HG02943 (cell line): Measurements from ENCODE around the gene HIVEP3.

ENCODE experiments used
- ATAC-seq: cut with Tn5 transposase; IDR thresholded peaks from one replicate; pipeline ENCODE4 v1.9.1; 2021; ENCODE audit warnings: mild to moderate bottlenecking, low read depth, moderate library complexity; ENCODE audit not compliant: unreplicated experiment

Gene HIVEP3

DNA sequence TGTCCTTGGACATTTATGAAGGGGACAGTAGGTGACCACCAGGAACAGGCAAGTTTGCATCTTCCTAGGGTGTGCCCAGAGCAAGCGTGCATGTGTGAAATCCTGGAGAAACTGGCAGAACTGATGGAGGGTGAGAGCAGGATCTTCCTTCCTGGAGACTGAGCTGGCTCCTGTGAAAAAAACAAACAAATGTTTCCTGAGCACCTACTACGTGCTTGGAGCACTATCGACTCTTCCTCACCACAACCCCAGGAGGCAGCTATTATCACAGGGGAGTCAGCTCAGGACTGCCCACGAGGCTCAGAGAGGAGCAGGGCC, 432.7 kb downstream of the HIVEP3 start:
- no peak for ATAC-seq

DNA sequence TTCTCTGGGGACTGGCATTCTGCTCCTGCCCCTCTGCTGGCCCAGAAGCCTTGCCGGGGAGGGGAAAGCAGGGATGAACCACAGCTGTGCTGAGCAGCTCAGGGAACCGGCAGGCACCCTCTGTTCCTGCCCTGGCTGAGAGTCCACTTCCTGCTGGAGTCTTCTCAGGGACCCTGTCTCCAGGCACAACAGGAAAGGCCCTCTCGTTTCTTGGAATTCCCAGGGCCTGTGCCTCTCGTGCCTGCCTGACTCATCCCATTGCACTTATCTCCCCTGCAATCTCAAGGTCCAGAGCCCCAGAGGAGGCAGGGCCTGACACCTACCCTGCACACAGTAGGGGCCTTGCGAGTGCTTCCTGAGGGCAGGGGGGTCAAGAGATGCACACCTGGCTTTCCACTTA, 433.1 kb downstream of the HIVEP3 start:
- ATAC-seq, result no peak

DNA sequence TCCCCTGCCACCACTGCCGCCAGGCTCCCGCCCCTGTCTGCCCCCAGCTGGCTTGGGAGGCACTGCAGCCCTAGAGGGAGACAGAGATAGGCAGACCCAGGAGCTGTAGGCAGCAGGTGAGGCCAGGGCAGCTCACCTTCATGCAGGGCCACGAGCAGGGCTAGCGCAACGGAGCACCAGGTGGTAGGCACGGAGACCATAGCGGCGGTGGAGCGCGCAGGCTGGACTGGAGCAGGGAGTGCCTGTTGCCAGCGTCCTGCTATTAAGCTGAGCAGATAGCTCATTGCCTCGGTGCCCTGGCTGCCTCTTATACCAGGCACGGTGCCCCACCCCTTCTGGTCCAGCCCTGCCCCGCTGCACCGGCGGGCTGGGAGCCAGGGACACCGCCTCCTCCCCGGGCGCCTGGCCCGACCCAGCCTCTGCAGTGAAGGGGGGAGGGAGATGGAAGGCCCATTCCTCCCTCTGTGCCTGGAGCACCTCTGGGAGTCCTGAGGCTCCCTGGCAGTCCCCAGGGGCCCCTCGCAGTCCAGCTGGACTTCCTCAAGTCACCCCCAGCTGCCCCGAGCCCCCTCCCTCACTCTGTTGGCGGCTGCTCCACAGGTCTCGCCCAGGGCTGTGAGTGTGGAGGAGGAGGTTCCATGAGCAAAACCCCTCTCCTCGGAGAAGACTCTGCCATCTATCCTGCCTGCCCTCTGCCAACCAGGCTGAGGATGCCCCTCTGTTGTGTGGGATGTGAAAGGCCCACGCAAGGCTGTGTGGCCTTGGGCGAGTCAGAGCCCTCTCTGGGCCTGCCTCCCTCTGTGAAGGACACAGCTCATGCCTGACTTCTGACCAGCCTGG, 434.1 kb downstream of the HIVEP3 start, which contains the start of gene EDN2:
Gene EDN2 (minus strand): TSS at position 282 of the 840 bp plus-strand sequence. CDS start 82 bp downstream, at position 200.
- ATAC-seq, result no peak

GRCh38 chr1:41483960-41484401, 434.7 kb downstream of the HIVEP3 start:
- ATAC-seq, result no peak

DNA sequence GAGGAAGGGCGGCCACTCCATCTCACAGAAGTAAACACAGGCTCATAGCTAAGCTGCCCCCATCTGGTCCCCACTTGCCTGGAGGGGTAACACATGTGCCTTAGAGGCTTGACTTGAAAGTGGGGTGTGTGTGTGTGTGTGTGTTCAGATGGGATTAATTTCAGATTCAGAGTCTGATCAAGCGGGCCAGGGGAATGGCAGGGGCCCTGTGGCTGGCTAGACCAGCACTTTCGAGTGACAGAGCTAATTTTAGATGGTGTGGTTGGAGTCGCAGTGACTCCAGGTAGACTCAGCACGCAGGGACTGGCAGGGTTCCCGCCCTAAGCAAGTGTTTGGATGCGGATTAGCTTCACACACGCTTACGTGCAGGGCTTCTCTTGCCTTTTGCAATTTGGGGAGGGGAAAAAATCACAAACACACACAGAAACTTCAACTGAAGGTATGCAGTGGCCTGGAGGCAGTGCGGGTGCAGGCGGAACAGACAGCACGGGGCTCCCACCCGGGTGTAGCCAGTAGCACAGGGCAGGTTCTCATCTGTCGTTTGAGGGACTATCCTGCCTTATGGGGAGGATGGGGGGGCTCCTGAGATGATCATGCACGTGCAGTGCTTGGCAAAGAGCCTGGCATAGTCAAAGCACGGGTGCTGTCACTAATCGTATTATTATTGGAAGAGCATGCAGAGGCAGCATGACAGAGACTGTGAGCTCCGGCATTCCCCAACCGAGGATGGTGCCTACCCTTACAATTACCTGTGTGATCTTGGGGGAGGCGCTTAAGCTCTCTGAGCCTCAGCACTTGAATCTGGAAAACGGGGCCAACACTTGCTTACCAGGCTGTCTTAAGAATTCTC, 435.5 kb downstream of the HIVEP3 start:
- no peak for ATAC-seq

DNA sequence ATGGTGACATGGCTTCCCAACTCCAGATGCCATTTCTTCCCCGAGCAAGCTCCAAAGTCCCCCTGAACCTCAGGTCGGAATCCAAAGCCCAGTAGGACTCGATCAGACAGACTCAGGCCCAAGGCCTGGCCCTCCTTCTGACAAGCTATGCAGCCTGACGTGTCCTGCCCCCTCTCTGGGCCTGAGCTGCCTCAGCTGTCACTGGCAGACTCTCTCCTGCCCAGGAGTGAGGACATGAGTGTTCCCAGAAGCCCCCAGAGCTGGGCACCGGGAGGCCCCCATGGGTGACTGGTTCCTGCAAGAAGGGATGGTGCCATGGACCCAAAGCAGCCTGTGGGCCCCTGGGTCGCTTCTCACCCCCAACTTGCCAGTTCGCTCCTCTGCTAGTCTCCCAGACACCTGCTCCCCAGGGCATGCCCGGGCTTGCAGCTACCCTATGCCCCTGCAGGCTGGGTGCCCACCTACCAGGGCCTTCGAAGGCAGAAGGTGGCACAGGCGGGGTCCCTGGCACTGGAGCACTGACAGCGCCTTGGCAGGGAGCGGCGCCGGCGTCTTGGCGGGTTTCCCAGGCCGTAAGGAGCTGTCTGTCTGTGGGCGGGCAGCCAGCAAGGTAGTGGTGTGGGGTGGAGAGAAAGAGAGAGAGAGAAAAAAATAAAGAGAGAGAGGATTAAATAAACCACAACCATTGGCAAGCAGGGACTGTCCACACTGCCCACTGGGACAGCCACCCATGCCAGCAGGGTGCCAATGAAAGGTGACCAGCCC, 436.5 kb downstream of the HIVEP3 start:
- ATAC-seq, result no peak

GRCh38 chr1:41481109-41481775, 437.5 kb downstream of the HIVEP3 start:
- ATAC-seq, result no peak

DNA sequence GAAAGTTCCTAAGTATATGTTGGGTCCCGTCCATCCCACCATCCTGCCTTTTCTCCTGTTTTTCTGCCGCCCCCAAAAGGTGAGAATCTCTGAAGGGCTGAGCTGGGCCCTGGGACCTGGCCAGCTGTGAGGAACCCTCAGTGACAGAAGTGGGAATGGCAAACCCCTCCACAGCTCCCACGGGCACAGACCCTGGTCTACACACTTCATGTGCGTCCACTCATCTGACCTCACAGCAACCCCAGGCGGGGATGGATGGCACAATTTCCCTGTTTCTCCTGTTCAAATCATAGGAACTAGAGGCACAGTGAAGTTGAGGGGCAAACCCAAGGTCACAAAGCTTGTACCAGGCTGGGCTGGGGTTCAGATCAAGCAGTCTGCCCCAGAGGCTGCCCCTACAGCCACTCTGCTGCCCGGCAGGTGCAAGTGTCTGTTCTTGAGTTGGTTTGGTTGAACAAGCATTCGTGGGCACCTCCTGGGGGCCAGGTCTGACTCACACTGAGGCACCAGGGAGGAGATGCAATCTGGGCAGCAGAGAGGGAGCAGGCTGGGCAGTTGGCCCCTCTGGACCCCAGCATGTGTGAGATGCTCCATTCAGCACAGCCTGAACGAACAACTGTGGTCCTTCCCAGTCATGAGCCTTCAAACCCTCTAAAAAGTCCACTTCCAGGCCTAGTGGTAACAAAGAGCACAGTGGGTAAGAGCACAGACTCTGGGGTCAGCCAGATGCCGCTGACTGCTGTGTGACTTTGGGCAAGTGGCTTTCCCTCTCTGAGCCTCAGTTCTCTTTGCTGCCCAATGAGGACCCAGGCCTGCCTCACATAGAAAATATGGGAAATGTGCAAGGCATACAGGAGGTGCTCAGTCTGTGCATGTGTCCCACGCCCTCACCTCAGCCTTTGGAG, 438.3 kb downstream of the HIVEP3 start:
- no peak for ATAC-seq

GRCh38 chr1:41479808-41480160, 438.9 kb downstream of the HIVEP3 start:
- ATAC-seq, result no peak

DNA sequence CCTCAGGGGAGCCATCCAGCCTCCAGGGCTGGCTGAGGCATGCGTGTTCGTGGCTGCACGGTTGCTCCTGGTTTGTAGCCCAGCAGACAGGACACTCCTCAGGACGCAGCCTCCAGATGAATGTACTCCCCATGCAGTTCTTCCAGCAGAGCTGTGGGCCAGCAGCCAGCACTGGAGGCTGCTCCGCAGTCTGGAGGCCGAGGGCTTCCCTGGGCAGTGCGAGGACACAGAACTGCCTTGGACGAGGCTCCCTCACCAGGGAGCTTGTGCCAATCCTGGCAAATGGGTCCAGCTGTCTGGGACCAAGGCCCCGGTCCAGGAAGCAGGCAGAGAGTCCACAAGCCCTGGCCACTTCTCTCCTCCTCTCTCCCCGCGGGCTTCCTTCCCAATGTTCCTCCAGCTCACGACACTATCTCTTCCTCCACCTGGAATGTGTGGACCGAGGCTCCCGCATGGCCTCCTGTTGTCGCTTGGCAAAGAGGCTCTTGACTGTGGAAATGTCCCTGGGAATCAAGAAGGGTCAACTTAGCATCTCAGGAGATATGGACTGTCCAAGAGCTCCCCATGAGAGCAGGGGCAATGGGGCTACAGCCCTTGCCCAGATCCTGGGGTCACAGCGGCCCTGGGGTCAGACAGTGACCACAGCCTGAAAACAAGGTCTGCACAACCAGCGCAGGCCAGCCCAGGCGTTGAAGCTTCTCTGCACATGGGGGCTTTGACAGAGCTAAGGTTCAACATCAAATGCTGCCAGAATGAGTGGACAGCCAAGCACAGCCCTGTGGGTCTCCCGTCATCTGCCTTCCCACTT, 439.5 kb downstream of the HIVEP3 start:
- ATAC-seq, result no peak

GRCh38 chr1:41478118-41478748, 440.5 kb downstream of the HIVEP3 start:
- ATAC-seq, result no peak

- ATAC-seq, result no peak
Measured at GRCh38 chr1:41476807-41477361, 441.8 kb downstream of the HIVEP3 start.

DNA sequence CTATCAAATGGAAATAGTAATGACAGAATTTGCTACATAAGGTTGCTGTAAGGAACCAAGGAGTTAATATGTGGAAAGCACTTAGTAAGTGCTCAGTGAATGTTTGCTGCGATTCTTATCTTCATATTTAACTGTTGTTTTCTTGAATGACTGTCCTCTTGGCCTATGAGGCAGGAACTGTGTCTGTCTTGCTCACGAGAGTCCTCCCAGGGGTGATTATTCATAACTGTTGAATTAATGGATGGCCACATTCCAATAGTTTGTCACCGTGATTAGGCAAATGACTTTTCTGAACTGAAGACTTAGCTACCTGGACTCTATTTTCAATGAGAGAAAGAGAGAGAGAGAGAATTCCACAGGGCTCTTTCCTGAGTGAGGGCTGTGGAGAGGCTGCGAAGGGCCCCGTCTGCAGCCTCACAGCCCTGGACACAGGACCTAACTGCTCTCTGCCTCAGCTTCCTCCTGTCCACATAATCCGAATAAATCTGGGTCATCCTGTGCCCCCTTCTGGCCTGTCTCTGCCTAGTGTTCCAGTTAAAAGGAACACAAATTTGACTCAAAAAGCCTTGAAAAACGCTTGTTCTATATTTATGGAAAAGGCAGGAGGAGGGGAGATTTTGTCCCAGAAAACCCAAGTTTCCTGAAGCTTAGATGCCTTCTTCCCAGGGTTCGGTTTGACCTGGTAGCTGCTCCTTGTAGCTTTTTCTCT, 442.7 kb downstream of the HIVEP3 start:
- no peak for ATAC-seq

DNA sequence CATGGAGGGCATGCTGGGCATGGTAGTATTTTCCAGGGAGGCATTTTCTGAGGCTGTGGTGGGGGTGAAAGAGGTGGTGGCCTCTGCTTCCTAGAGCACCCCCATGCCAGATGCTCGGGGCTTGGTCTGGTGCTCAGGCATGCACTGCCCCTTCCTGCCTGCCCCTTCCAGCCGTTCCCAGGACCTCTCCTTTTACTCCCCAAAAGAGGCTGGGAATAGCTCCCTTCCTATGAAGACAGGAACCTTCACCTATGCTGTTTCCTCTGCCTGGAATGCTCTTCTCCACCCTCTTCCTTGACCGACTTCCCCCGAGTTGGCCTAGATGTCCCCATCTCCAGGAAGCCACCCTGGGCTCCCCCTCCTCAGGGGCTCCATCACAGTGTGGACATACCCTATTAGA, 443.4 kb downstream of the HIVEP3 start:
- no peak for ATAC-seq

DNA sequence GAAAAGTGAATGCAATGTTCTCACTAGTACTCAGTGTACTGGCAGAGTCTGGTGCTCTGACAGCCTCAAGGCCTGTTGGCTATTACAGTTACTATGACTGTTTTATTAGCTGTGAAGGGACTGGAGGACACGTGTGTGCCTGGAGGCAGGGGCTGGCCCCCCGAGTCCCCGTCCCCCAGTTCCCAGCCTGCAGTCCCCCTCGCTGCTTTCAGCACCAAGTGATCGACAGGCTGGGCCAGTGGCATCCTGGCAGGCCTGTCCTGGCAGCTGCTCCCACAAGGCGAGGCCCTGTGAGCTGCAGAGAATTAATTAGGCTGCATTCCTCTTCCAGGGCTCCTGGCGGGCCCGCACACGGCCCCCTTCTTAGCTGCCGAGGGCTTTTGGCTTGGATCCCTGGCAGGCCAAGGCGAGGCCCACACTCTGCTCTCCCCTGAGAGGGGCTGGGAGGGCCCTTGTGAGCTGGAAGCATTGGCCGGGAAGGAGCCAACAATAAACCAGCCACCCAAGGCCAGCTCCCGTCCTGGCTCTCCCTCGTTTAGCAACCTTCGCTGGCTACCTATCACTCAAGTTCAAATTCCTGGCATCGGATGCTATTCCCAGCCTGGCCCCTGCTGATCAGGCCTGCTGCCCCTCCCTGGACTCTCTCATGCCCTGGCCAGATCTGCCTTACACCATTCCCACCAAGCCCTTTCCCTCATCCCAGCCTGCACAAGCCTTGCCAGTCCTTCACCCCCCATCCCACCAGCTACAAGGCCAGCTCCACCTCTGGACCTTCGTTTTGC, 444.0 kb downstream of the HIVEP3 start:
- no peak for ATAC-seq

- ATAC-seq, result no peak
Measured at GRCh38 chr1:41473738-41474362, 444.9 kb downstream of the HIVEP3 start.
